MV-4-11 (cell line): ENCODE data around the gene SNX32.
"Not testable (repeated sequence)": the region's sequence is repeated elsewhere in the genome, so short reads cannot be mapped to it uniquely, and the experiment has no call there.

Source experiments
- DNase-seq: peaks from one replicate; lab custom pipeline; 2025; lab: John Stamatoyannopoulos, UW

SNX32 gene

DNA sequence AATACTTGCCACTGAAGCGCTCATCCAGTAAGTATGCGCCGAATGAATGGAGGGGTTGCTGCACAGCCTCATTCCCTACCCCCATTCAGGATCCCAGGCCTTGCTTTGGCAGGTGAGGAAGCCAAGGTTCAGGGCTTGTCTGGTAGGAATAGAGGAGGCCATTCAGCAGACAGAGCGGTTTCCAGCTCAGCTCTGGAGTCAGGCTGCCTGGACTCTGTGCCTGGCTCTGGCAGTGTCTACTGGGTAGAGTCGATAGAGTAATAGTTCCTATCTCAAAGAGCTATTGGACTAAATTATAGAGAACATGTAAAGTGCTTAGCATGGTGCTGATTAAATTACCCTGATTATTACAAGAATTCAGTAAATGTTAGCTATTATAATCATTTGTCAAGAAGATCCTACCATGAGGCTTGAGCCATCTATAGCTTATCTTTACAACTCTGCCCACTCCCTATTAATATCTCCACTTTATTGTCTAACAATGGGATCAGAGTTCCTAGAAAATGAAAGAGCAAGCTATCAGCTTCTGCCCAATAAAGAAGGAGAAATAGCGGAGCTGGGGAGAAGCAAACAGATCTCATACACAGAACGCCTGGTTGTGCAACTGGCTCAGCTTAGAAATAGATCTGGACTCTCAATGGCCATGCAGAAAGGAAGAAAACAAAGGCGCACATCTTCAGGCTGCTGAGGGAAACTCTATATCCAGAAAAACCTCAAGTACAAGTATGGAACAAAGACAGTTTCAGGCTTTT, 6.6 kb upstream of the SNX32 start:
- DNase-seq: peak; percentile 73

DNA sequence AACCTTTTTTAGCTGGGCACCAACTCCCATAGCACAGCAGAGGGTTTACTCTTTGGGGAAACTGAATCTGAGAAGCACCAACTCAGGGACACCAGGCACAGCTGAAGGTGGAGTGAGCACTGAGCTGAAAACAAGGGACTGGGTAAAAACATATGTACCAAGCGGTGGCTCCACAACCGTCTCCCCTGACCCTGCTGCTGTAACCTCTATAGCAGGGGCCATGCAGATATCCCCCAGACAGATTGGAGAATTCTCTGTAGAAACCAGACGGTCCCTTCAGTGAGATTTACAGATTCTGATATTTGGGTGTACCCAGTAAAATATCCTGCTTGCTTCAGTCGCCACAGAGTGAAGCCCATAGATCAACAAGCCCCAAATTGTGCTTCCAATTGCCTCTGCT, 4.3 kb upstream of the SNX32 start:
- DNase-seq: no peak

DNA sequence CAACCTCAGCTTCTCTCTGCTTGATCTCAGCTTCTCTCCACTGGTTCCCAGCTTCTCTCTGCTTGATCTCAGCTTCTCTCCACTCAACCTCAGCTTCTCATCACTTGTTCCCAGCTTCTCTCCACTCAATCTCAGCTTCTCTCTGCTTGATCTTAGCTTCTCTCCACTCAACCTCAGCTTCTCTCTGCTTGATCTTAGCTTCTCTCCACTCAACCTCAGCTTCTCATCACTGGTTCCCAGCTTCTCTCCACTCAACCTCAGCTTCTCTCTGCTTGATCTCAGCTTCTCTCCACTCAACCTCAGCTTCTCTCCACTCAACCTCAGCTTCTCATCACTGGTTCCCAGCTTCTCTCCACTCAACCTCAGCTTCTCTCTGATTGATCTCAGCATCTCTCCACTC, 1.5 kb upstream of the SNX32 start:
- not testable (repeated sequence) for DNase-seq

DNA sequence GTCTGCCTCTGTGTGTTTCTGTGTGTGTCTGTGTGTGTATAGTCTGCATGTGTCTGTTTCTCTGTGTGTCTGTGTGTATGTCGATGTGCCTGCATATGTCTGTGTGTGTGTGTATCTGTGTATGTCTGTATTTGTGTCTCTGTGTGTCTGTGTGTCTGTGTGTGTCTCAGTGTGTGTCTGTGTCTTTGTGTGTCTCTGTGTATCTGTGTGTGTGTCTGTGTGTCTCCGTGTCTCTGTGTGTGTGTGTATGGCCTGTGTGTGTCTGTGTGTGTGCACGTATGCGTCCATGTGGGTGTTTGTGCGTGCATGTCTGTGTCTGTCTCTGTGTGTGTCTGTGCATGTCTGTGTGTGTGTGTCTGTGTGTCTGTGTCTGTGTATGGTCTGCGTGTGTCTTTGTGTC, 439 bp downstream of the SNX32 start:
- DNase-seq: no peak

DNA sequence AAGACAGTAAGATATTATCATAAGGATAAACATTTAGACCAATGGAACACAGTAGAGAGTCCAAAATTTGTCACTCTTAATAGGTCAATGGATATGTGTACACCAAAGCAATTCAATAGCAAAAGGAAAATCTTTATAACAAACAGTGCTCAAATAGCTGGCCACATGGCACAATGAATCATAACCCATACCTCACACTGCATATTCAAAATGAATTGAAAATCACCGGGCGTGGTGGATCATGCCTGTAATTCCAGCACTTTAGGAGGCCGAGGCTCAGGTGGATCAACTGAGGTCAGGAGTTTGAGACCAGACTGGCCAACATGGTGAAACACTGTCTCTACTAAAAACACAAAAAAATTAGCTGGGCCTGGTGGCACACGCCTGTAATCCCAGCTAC, 8.4 kb downstream of the SNX32 start:
- DNase-seq: no peak

DNA sequence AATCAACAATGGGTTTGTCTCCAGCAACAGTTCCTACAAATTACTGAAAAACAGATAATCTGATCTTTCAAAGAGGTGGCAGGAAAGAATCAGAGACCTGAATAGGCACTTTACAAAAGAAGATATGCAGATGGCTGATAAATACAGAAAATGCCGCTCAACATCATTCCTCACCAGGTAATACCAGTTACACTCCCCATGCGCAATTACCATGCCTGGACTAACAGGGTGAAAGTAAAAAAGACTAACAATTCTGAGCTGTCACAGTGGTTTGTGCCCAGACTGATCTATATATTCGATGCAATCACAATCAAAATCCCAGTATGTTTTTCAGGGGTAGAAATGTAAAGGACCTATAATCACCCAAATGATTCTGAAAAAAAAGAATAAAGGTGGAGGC, 10.0 kb downstream of the SNX32 start:
- no peak for DNase-seq

DNA sequence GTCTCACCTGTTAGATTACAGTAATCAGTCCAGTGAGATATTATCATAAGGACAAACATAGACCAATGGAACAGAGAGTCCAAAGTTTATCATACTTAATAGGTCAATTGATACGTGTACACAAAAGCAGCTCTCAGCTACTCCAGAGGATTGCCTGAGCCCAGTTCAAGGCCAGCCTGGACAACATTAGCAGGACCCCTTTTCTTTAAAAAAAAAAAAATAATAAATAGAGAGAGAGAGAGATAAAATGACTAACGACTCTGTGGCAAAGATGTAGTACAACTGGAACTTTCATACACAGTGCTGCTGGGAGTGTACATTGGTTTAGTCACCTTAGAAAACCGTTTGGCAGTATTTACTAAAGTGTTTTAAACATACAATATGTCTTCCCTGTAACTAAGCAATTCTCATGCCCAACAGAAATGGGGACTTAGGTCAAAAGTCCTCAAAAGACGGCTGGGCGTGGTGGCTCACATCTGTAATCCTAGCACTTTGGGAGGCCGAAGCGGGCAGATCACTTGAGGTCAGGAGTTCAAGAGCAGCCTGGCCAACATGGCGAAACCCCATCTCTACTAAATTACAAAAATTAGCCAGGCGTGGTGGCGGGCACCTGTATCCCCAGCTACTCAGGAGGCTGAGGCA, 10.6 kb downstream of the SNX32 start:
- DNase-seq: no peak

DNA sequence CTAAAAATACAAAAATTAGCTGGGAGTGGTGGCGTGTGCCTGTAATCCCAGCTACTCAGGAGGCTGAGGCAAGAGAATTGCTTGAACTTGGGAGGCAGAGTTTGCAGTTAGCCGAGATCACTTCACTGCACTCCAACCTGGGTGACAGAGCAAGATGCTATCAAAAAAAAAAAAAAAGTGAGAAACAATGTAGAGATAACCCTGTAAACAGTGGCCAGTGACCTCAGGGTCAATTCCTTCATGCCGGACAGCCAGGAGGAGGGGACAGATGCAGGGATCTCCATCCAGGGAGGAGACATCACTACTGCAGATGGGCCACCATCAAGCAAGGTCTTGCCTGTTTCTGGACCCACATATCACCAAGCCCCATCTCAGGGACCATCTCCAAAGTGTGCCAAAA, 14.0 kb downstream of the SNX32 start:
- DNase-seq: no peak

DNA sequence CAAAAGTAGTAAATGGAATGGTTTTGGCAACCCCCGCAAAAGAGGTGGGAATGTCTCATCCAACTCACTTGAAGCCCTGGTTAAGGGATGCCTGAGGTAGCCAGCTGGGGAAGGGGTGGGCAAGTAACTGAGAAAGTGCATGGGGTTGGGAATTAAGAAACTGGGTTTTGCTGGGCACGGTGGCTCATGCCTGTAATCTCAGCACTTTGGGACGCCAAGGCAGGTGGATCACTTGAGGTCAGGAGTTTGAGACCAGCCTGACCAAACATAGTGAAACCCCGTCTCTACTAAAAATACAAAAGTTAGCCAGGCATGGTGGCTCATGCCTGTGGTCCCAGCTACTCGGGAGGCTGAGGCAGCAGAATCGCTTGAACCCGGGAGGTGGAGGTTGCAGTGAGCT, 14.9 kb downstream of the SNX32 start:
- DNase-seq: not testable (repeated sequence)

DNA sequence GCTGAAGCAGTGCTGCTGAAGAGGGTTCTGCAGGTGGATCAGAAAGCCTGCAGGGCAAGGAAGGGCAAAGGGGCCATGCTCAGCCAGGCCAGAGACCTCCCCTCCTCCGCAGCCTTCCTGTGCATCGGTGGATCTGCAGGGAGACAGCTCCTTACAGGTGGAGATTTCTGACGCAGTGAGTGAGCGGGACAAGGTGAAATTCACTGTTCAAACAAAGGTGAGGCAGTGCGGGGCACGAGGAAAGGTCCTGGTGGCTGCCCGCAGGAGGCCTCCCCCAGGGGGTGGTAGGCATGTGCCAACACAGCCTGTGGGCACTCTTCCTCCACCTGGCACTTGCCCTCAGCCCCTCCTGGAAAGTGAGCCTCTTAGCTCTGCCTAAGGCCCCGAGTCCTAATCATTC, 15.6 kb downstream of the SNX32 start:
- no peak for DNase-seq

DNA sequence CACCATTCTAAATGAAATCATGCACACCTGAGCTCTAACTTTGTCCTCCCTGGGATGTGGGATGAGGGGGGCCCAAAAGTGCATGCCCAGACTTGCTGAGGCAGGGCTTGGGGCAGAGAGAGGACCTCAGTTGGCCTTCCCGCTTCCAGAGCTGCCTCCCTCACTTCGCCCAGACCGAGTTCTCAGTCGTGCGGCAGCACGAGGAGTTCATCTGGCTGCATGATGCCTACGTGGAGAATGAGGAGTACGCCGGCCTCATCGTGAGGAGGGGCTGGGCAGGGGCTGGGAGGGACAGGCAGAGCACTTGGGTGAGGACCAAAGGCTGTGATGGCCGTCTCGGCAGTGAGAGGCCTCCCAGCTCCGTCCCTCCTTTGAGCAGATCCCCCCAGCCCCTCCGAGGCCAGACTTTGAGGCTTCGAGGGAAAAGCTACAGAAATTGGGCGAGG, 16.0 kb downstream of the SNX32 start:
- DNase-seq: no peak

DNA sequence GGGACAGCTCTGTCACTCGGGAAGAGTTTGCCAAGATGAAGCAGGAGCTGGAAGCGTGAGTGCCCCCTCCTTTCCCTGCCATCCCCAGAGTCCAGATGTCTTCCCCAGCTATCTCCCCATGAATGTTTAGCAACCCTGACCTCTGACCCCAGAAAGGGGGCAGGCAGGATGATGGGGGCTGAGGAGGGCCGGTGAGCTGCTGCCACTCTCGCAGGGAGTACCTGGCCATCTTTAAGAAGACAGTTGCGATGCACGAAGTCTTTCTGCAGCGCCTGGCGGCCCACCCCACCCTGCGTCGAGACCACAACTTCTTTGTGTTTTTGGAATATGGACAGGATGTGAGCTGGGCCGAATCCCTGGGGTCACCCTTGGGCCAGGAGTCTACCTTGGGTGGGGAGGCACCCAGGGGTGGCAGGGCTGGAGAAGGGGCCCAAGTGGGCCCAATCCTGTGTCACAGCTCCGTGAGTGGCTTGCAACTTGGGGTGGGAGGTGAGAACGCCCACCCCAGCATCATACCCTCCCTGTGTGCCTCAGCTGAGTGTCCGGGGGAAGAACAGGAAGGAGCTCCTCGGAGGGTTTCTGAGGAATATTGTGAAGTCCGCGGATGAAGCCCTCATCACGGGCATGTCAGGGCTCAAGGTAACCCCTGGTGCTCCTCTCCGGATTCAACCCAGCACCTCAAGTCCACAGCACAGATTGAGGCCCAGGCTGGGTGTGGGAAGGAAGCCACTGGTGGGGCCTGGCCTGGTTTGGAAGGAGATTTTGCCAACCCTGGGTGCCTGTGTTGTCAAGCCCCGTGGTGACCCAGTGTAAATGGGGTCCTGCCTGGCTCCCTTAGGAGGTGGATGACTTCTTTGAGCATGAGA, 16.7 kb downstream of the SNX32 start:
- no peak for DNase-seq

DNA sequence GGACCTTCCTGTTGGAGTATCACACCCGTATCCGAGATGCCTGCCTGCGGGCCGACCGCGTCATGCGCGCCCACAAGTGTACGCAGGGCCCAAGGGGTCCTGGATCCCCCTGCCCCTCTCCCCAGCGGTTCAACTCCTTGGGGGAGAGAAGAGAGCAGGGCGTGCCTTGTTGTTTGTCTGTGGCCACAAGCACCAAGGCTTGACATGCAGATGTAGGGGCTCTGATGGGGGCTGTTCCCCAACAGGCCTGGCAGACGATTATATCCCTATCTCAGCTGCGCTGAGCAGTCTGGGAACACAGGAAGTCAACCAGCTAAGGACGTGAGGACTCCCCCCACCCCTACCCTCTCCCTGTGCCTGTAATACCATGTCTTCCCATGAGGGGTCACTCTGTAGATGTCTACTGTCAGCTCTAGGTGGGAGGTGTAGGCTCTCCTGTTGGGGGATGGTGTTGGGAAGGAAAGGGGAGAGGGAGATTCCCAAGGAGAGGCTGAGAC, 17.4 kb downstream of the SNX32 start:
- peak; percentile 38 for DNase-seq

DNA sequence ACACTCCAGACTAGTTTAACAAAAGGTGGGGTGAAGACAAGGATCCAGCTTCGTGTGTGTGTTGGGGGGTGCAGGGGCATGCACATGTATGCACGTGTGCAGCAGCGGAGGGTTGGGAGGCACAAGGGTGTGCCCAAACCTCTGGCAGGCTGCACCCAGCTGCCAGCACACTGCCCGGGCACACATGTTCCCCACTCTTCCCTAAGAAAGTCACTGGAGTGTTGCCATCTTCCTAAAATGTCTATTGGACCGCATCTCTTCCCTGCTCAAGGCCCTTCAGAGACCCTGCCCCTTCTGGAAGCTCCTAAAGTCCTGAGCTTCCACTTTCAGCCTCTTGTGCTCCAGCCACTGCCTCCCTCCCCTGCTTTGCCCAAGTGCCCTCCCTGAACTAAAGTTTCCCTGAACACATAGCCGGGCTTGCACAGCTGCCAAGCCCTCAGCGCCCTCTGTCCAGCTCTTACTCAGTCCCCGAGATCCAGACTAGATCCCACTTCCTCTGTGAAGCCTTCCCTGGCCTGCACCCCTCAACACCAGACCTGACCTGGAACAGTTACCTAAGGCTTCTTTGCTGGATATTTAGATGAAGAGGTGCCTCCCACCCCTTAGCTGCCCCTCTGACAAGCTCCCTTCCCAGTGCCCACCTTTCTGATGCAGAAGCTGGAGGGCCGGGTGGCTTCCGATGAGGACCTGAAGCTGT, 18.2 kb downstream of the SNX32 start:
- DNase-seq: no peak

DNA sequence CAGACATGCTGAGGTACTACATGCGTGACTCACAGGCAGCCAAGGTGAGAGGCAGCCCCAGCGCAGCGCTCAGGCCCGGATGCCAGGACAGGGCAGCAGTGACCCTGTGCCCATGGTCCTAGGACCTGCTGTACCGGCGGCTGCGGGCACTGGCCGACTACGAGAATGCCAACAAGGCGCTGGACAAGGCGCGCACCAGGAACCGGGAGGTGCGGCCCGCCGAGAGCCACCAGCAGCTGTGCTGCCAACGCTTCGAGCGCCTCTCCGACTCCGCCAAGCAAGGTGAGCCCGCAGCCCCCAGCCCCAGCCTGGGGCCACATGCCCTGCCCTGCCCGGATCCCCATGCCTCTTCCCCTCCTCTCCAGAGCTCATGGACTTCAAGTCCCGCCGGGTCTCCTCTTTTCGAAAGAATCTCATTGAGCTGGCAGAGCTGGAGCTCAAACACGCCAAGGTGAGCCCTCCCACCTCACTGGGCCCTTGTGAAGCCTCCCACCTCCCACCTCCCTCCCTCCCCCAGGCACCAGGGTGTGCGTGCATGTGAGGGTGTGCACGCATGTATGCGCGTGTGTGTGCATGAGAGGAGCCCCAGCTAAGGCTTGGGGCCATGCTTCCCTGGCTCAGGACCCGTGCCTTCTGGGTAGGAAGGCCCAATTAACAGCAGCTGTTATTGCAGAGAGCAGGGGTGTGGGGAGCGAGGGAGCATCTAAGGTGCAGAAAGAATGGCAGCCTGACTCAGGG, 18.9 kb downstream of the SNX32 start:
- no peak for DNase-seq

DNA sequence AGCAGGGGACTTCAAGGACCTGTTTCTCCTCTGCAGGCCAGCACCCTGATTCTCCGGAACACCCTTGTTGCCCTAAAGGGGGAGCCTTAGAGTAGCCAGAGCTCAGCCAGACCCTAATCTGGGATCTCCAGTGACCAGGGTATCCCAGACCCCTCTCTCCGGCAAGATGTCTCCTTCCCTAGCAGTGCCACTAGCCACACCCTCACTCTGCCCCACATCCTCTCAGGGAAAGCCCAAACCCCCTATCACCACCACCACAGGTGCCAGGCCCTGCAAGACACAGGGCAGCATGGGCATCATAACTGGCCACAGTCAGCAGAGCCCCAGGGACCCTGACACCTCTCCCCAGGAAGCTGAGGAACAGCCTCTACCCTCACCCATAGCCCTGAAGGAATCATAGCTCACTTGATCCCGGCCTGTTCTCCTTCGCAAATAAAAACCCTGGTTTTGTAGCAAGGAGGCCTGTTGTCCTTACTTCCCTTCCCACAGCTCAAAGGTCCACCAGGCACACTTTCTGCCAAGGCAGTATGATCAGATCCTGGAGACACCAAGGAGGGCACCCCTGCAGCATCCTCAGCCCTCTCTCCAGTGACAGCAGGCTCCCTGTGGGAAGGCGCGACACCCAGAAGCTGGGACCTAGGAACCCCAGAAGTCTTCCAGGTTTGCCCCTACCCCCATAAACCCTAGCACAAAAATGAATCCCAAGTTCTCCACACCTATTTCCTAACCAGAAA, 19.6 kb downstream of the SNX32 start:
- peak; percentile 11 for DNase-seq

DNA sequence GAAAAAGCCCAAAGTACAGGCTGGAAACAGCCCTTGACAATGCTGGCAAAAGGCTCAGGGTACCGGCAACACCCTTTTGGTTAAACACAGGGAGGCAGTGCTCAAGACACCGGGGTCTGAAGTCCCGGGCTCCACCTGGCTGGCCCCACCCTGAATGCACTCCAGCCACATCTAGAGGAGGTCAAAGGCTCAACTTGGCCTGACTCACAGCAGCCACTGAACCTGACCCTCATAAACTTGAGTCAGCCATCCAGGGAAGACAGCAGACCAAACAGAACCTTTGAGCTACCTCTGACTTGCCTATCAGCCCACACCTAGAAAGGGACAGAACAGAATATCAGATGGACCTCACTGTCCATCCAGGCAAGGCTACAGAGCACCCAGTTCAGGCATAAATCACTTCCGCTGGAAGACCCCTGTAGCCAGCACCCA, 20.4 kb downstream of the SNX32 start:
- DNase-seq: no peak

DNA sequence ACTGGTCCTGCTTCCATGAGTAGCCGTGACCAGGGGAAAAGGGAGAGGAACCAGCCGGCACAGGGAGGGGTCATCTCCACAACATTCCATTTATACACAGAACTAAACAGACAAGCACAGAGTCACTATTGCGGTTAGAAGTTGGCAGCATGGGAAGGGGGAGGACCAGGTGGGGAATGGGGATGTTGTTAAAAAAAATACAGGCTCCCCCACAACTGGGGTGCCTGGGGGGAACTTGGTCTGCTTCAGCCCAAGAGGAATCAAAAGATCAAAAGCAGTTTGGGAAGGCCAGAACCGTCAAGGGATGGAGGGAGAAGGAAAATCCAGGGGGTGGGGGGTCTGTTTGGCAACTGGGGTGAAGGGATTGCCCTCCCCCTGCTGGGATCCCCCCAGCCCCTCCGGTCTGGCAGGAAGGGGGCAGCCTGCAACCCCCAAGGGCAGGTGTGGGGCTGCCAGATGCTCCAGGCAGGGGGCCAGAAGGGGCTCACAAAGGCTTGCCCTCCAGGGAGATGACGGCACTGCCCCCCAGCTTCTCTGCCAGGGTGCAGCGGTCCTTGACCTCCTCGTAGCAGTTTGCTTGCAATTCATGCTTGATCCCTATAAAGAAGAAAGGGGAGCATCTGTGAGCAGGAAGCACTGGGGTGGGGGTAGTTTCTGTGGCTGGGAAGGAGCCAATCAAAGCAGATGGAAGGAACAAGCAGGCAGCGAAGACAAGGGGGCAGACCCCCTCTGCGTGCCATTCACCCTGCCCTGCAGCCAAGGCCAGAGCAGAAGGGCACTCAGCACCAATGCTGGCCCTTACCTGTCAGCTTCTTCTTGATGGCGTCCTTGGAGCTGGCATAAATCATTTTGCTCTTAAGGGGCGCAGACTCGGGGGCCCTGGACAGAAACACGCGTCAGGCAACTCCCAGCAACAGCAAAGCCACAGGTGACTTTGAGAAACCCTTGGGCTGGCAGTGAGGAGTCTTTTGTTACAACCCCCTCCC, 21.4 kb downstream of the SNX32 start:
- DNase-seq: no peak

DNA sequence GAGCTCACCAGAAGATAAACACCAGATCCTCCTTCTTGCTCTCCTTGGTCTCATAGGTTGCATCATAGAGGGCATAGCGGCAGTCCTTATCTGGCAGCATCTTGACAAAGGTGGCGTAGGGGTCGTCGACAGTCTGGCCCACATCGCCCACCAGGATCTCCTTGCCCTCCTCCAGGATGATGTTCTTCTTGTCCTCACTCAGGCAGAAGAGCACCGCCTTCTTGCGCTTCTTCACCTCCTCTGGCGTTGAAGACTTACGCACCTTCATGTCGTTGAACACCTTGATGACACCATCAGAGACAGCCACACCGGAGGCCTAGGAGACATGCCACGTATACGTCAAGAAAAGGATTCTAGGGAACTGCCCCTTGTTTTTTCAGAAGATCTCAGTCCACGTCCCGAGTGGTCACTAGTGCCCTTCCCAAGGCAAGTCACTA, 22.2 kb downstream of the SNX32 start:
- DNase-seq: no peak
